Measurements from ENCODE around the gene MAZ.
A peak's percentile ranks its signal among the peaks of the same experiment; 100 is the strongest.
"Not testable (repeated sequence)": the region's sequence is repeated elsewhere in the genome, so short reads cannot be mapped to it uniquely, and the experiment has no call there.

MAZ gene

GRCh38 chr16:29824589-29825144, 18.3 kb downstream of the MAZ start:
- peak; percentile 73 for DNase-seq (ENCODE audit: low read depth)
- no peak overlapping the region for H3K4me3 ChIP-seq (ENCODE audit: low read depth, low read length)
- no peak for TF ChIP-seq CTCF (conservative IDR thresholded peaks at IDR 0.05; ENCODE audit: low read depth, low read length)

GRCh38 chr16:29825145-29826044, 19.1 kb downstream of the MAZ start:
- no peak overlapping the region for H3K4me3 ChIP-seq (ENCODE audit: low read depth, low read length)
- DNase-seq (ENCODE audit: low read depth): peak; percentile 87
- no peak for TF ChIP-seq CTCF (conservative IDR thresholded peaks at IDR 0.05; ENCODE audit: low read depth, low read length)

GRCh38 chr16:29826342-29826695, 20.0 kb downstream of the MAZ start:
- TF ChIP-seq CTCF (conservative IDR thresholded peaks at IDR 0.05; ENCODE audit: low read depth, low read length): no peak
- no peak for DNase-seq (ENCODE audit: low read depth)
- H3K4me3 ChIP-seq (ENCODE audit: low read depth, low read length): no peak overlapping the region

- no peak for DNase-seq (ENCODE audit: low read depth)
- no peak for TF ChIP-seq CTCF (conservative IDR thresholded peaks at IDR 0.05; ENCODE audit: low read depth, low read length)
- no peak overlapping the region for H3K4me3 ChIP-seq (ENCODE audit: low read depth, low read length)
Measured at GRCh38 chr16:29830774-29831173, 24.4 kb downstream of the MAZ start.

- DNase-seq (ENCODE audit: low read depth): no peak
- TF ChIP-seq CTCF (conservative IDR thresholded peaks at IDR 0.05; ENCODE audit: low read depth, low read length): no peak
- no peak overlapping the region for H3K4me3 ChIP-seq (ENCODE audit: low read depth, low read length)
Measured at GRCh38 chr16:29831490-29831889, 25.2 kb downstream of the MAZ start.

- not testable (repeated sequence) for DNase-seq (ENCODE audit: low read depth); H3K4me3 ChIP-seq (ENCODE audit: low read depth, low read length)
Measured at GRCh38 chr16:29833219-29833618, 26.9 kb downstream of the MAZ start.

- TF ChIP-seq CTCF (conservative IDR thresholded peaks at IDR 0.05; ENCODE audit: low read depth, low read length): no peak
- no peak overlapping the region for H3K4me3 ChIP-seq (ENCODE audit: low read depth, low read length)
- no peak for DNase-seq (ENCODE audit: low read depth)
Measured at GRCh38 chr16:29834079-29834478, 27.8 kb downstream of the MAZ start.
